ENCODE results near the gene NKX6-2.

- no peak for TF ChIP-seq JUND (IDR thresholded peaks at IDR 0.05; ENCODE audit: low read length)
- 0 out of 2 replicates have a peak, but pooled peaks have one; percentile 53 for TF ChIP-seq EGR1 (IDR thresholded peaks at IDR 0.05; ENCODE audit: borderline replicate concordance, low read depth, low read length)
- no peak for TF ChIP-seq EZH2 (IDR thresholded peaks at IDR 0.05; ENCODE audit: low read depth, low read length, severe bottlenecking)
- TF ChIP-seq USF2 (IDR thresholded peaks at IDR 0.05; ENCODE audit: low read length): no peak
- no peak for TF ChIP-seq CEBPB (IDR thresholded peaks at IDR 0.05; ENCODE audit: low read depth, low read length)
- TF ChIP-seq, protein P1, sequence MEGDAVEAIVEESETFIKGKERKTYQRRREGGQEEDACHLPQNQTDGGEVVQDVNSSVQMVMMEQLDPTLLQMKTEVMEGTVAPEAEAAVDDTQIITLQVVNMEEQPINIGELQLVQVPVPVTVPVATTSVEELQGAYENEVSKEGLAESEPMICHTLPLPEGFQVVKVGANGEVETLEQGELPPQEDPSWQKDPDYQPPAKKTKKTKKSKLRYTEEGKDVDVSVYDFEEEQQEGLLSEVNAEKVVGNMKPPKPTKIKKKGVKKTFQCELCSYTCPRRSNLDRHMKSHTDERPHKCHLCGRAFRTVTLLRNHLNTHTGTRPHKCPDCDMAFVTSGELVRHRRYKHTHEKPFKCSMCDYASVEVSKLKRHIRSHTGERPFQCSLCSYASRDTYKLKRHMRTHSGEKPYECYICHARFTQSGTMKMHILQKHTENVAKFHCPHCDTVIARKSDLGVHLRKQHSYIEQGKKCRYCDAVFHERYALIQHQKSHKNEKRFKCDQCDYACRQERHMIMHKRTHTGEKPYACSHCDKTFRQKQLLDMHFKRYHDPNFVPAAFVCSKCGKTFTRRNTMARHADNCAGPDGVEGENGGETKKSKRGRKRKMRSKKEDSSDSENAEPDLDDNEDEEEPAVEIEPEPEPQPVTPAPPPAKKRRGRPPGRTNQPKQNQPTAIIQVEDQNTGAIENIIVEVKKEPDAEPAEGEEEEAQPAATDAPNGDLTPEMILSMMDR (IDR thresholded peaks at IDR 0.05; ENCODE audit: control extremely low read depth in 1 of 3, insufficient read depth in 1 of 3, low read depth in 1 of 3, low read length in 3 of 3): peak in 1 of 3 experiments; percentile 3; a peak in 1 of 4 replicates
- TF ChIP-seq, protein P2, sequence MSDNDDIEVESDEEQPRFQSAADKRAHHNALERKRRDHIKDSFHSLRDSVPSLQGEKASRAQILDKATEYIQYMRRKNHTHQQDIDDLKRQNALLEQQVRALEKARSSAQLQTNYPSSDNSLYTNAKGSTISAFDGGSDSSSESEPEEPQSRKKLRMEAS (IDR thresholded peaks at IDR 0.05): no peak
- TF ChIP-seq TCF12 (IDR thresholded peaks at IDR 0.05; ENCODE audit: low read depth, low read length): no peak
- no peak for TF ChIP-seq TAF1 (IDR thresholded peaks at IDR 0.05; ENCODE audit: low read depth, low read length)
- no peak for TF ChIP-seq TBP (IDR thresholded peaks at IDR 0.05; ENCODE audit: low read depth, low read length)
- TF ChIP-seq EP300 (IDR thresholded peaks at IDR 0.05; ENCODE audit: borderline replicate concordance in 1 of 2, low read depth in 2 of 2, low read length in 2 of 2): no peak
- no peak for TF ChIP-seq POLR2A (IDR thresholded peaks at IDR 0.05; ENCODE audit: control extremely low read depth in 1 of 2, low read depth in 2 of 2, low read length in 2 of 2)
- no peak for TF ChIP-seq GTF2F1 (IDR thresholded peaks at IDR 0.05; ENCODE audit: borderline replicate concordance, low read depth, low read length)
These were observed 38.9 kb downstream of the NKX6-2 start for GRCh38 chr10:132746801-132747625.

Measured in H1 (cell line).